Limb (tissue), 2 donors: ENCODE measurements around the gene ZDHHC18.
"Not testable (repeated sequence)": the region's sequence is repeated elsewhere in the genome, so short reads cannot be mapped to it uniquely, and the experiment has no call there.

Experiments
- DNase-seq, 2 donors: peaks; one replicate each; pipeline ENCODE4 v3.0.0-alpha.2; 2016; ENCODE audit errors: extremely low spot score in 2 of 2

Gene ZDHHC18

DNA sequence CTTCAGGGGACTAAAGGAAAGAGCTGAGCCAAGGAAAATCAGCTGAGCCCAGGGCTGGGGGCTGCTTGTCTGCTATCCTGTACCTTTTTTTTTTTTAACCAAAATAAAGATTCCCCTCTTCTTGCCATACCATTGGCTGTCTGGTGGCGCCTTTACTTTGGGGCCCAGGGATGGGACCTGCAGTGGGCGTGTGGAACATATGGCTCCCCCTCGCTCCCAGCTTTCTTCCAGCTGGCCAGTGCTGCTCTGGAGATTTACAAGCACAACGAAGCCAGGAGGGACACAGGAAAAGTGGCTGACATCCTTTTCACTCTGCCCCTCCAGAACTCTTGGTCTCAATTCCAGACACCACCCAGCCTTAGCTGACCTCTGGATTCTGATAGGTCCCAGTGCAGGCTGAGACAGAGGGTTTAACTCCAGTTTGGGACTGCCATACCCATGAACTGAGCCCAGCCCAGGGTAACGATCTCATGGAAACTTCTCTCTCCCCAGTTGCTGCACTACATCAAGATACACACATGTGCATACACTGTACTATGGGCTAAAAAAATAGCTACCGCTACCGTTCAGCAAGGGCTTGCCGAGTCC is 31.1 kb downstream of the ZDHHC18 start:
- no peak for DNase-seq

DNA sequence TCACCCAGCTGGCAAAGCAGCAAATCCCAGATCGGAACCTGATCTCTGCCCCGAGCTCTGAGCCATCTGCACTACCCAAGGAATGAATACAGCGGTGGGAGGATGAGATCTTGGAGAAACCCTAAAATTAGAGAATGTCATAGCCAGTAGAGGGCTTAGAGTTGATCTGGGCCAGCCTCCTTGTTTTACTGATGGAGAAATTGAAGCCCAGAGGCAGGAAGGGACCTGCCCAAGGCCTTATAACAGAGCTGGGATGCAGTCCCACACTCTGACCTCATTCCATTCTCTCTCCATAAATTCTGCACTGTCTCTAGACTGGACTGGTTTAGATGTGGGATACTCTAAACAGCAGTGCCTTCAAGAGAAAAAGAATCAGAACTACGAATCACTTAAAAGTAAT is 31.7 kb downstream of the ZDHHC18 start:
- DNase-seq = no peak

DNA sequence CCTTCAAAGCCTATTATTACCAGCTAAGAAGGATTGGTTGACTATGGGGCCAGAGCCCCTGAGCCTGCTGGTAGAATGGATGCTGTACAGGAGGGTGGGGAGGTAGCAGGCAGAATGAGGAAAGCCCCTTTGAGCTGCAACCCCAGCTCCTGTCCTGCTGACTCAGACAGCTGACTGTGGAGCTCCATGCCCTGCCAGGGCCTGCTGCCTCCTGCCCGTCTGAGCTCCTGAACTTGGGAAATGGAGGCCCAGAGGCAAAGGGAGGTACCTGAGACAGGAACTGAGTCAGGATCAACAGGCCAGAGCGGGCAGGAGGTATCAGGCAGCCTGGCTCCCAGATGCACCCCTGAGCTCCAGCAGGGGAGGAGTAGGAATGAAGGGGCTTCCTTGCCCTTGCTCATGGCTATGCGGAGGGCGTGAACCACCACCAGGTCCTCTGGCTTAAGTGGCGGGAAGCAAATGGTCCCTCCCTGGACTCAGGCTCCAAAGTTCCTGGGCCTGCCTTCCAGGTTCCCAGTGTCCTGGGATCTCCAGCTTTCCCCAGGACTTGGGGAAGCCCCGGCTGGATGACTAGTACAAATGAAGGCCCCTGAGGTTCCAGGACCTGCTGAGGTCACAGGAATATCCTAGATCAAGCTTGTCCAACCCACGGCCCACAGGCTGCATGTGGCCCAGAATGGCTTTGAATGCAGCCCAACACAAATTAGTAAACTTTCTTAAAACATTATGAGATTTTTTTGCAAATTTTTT is 32.6 kb downstream of the ZDHHC18 start:
- no peak for DNase-seq

DNA sequence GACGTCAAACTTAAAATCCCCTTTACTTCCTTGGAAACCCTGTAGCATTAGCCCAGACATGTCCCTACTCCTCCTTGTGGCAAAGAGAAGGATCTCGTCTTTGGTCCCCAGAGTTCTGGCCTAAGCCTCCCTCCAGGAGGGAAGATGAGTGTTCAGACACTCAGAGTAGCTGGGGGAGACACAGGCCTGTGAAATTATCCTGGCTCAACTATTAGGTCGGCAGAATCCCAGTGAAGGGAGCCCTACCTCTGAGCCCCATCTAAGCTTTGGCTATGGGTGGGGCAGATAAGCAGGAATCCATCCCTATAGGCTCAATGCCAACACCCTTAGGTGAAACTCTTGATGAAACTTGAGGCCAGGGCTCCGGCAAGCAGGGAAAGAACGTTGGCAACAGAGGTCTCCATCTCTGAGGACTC is 34.8 kb downstream of the ZDHHC18 start:
- DNase-seq = no peak

DNA sequence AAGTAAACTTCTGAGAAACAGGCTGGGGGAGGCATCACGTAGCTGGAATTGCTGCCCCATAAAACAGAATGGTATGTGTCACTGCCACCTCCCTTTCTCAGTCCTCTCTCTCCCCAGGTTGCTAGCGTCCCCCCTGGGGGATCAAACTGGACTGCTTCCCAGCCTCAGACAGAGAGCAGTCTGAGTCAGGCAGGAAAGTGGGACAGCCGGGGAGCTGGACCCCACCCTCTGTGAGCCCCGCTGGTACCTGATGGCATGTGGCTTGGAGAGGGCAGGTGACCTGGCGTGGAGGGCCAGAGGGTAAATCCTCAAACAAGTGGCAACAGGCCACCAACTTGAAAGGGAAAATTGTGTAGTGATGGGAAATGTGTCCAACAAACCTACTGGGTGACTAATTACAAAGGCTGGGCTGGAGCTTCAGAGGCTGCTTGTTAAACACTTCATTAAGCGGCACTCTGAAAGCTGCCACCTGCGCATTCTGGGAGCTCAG is 35.4 kb downstream of the ZDHHC18 start:
- DNase-seq = no peak

DNA sequence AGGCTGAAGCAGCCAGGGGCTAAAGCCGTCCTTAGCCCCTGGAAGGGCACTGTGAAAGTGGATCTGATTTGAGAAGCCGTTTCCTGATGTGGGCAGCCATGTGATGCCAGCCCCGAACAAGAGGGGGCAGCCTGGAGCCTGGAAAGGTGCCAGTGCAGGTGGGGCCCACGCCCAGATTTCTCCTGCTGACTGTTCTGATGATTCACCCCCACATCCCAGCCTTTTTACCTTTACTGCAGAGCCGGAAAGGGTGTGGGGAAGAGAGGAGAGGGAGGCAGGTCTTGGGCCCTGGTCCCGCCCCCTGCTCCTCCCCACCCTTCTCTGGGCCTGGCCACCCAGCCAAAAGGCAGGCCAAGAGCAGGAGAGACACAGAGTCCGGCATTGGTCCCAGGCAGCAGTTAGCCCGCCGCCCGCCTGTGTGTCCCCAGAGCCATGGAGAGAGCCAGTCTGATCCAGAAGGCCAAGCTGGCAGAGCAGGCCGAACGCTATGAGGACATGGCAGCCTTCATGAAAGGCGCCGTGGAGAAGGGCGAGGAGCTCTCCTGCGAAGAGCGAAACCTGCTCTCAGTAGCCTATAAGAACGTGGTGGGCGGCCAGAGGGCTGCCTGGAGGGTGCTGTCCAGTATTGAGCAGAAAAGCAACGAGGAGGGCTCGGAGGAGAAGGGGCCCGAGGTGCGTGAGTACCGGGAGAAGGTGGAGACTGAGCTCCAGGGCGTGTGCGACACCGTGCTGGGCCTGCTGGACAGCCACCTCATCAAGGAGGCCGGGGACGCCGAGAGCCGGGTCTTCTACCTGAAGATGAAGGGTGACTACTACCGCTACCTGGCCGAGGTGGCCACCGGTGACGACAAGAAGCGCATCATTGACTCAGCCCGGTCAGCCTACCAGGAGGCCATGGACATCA is 36.5 kb downstream of the ZDHHC18 start, which contains the start of gene SFN:
TSS of gene SFN (plus strand) at position 369 of the 904 bp plus-strand sequence. CDS start at position 433, 64 bp downstream.
- peak in 1 of 2 donors; percentile 46 for DNase-seq

DNA sequence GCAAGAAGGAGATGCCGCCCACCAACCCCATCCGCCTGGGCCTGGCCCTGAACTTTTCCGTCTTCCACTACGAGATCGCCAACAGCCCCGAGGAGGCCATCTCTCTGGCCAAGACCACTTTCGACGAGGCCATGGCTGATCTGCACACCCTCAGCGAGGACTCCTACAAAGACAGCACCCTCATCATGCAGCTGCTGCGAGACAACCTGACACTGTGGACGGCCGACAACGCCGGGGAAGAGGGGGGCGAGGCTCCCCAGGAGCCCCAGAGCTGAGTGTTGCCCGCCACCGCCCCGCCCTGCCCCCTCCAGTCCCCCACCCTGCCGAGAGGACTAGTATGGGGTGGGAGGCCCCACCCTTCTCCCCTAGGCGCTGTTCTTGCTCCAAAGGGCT is 37.2 kb downstream of the ZDHHC18 start:
- no peak for DNase-seq

DNA sequence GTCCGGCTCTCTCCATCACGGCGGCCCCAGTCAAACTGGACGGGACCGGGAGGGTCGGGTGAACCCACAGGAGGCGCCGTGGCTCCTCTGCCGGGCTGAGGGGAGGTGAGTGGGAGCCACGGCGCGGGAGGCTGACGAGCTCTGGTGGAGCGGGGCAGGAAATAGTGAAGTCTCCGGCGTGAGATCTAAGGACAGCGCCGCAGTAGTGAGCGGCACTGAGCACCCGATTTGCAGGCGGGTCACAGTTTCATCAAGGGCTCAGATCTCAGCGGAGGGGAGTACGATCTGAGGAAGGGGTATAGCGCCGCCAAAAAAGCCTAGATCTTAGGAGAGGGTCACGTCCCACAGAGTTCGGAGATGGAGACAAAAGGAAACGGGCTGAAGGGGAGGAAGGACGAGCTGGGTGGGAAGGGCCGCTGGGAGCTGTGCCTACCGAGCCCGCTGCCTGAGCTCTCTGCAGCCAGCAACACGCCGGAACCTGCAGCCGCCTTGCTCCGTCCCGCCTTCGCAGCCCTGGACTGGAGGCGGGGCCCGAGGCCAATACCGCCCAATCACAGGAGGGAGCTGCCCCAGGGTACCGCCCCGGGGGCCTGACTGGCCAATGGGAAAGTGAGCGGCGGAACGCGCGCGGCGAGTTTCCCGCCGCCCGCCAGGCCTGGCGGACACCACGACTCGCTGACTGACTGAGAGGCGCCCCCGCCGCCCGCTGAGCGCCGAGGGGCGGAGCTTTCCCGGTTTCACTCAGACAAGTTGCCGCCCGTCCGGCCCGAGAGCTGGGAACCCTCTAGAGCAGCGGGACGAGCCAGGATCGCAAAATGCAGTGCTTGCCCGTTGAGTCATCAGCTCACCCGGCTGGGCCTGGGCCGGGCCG is 38.4 kb downstream of the ZDHHC18 start:
- DNase-seq = peak; percentile 98

DNA sequence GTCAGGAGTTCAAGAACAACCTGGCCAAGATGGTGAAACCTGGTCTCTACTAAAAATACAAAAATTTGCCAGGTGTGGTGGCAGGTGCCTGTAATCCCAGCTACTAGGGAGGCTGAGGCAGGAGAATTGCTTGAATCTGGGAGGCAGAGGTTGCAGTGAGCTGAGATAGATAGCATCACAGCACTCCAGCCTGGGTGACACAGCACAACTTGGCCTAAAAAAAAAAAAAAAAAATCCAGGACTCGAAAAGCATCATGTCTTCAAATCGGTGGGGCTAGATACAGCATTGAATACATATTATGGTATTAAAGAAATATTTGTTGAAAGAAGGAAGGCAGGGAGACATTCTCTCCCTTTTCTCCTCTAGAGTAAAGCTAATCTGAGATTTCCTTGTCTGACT is 46.6 kb downstream of the ZDHHC18 start:
- DNase-seq = not testable (repeated sequence)

DNA sequence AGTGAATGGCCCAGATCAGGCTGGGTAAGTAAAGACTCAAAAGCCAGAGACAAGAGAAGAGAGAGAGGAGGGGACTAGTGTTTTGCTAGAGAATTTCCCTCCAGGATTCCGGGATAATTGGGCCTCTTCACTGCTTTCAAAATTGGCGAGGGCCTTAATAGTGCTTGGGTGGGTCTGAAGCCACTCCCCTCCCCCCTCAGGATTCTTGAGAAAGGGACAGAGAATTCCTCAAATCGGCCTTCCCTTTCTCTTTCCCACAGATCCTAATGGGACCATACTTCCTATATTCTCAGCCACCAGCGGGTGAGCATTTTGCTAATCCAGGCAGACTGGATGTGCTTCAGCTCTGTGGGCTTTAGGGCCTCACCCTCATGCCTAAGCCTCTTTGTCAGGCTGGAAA is 48.4 kb downstream of the ZDHHC18 start:
- DNase-seq = no peak

DNA sequence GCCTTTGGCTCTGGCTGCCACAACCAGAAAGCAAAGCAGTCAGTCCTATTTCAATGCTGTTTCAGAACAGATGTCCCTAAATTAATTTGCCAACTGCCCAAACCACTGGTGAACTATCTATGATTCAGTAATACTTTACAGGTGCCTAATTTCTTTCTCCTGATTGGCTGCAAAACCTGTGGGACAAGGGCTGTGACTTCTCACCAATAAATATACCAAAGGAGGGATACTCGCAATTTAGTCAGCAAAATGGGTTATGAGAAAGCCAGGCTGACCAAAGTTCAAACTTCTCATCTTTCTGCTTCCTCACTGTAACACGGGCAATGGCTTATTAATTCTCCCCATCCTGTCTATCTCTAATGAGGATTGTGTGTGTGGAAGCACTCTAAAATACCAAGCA is 50.8 kb downstream of the ZDHHC18 start:
- DNase-seq = no peak

DNA sequence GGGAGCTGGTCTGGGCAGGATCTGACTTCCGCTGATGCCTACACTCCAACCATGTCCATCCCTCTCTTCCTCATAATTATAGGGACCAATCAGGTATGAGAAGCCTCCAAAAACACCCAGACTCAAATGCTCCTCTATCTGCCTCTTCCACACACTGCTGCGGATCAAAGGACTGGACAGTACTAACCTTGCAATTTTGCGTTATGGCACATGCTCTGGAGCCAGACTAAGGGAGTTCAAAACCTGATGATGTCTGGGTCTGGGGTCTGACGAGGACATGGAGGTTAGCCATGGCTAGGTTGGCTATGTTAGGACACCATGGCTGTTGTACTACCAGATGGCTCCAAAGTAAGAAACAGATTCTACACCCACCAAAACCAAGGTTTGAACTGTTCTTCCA is 53.3 kb downstream of the ZDHHC18 start:
- DNase-seq = no peak

DNA sequence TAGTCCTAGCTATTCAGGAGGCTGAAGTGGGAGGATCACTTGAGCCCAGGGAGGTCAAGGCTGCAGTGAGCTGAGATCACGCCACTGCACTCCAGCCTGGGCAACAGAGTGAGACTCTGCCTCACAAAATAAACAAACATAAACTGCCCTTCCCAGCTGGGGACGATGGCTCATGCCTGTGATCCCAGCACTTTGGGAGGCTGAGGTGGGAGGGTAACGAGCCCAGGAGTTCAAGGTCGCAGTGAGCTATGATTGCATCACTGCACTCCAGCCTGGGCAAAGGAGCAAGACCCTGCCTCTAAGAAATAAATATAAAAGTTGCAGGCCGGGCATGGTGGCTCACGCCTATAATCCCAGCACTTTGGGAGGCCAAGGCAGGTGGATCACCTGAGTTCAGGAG is 55.1 kb downstream of the ZDHHC18 start:
- DNase-seq = not testable (repeated sequence)

DNA sequence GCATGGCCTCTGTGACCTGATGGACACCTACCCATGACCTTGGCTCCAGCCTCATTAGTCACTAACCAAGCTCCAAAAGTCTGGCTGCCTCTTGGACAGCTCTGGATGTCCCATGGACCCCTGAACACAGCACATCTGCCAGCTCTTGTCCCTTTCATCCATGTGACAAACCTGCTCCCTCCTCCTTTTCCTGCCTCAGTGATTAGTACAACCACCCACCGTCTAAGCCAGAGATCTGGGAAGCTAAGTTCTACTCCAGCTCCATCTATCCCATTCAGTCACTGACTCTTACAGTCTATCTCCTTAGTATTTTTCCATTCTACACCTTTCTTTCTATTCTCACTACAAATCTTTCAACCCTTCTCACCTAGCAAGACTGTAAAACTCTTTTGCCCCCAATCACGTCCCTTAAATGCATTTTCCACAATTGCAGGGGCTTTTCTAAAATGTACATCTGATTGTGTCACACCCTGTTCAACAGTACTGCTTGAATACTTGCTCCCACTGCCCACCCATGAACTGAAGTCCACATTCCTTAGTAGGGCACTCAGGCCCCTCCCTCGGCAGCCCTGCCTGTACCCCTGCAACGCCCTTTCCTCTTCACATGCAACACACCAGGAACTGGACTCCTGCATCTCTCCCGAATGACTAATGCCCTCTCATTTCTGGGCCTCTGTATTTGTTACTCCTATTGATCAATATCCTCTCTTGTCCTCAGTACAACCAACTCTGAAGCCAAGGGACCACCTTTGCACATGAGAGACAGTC is 56.4 kb downstream of the ZDHHC18 start:
- no peak for DNase-seq

DNA sequence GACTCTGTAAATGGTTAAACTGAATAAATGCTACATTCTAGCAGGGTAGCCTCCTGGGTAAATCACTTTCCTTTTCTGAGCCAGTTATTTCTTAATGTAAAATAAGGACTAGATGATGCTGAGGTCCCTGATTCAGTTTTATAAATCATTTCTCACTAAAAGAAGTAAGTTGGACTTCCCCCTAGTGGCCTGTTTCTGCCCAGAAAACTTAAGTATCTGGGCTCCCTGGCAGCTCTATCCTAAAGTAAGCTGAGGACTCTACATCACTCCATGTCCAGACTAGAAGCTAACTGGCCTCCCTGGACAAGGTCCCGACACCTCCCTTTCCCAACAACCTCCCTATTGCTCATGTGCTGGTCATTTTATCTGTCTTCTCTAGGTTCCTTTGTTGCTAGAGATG is 60.6 kb downstream of the ZDHHC18 start:
- DNase-seq = no peak

DNA sequence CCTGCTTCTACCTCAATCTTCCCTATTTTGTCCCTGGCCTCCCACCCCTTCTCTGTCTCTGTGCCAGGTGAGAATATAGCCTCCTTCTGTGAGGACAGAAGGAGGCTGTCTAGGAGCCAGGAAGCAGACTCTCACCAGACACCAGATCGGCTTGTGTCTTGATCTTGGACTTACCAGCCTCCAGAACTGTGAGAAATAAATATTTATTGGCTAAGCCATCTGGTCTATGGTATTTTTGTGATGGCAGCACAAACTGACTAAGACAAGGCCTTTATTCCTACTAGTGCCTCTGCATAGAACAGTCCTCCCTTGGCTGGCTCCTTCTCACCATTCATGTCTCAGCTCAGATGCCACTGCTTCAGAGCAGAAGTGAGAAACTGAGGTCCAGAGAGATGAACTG is 61.7 kb downstream of the ZDHHC18 start:
- DNase-seq = no peak

DNA sequence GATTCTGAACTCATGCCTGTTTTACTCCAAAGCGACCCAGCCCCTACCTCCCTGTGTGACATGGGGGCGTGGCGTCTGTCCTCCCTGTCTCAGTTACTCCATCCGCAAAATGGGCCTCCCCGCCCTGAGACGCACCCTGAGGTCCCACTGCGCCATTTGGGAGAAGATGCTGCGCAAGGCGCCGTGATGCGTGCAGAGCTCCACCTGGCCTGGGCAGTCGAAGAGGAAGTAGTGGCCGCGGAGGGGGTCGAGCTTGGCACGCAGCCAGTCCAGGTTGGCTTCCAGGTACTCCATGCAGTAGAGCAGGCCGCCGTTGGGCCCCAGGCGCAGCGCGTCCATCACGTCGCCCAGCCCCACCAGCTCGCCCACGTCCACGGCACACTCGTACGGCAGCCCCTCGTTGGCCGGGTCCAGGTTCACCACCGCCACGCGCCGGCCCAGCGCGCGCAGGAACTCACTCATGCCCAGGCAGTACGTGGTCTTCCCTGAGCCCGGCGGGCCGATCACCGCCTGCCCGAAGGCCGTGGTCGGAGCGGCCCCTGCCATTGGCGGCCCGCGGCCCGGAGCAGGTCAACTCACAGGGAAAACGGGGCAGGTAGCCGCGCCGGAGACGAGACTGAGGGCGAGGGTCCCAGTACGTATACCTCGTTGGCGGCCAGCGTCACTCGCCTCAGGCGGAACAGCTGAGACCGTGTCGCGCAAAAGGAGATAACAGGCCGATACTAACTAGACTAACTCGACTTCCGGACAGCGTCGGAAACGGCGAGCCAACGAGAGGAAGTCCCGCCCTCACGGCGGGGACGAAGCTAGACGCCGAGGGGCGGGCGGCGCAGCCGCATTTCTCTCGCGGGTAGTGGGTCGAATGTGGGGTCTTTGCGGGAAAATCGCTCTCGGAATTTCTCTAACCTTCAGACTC is 63.3 kb downstream of the ZDHHC18 start, which contains the start of gene GPN2:
TSS of gene GPN2 (minus strand) at position 733 of the 916 bp plus-strand sequence. CDS start at position 546, 187 bp downstream.
- DNase-seq = peak; percentile 83 to 85

DNA sequence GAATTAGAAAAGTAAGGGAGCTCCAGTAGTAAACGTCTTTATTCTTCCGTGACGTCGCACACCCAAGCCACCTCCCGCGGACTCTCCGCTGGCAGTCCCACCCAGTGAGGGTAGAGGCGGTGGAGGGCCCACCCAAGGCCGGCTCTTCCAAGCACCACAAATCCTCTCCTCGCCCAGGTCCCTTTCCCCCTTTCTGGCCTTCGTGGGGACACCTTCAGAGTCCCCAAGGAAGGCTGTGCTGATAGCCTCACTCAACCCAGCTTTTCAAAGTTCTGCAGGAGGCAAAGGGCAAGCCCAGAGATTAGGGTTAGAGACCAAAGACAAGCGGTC is 63.9 kb downstream of the ZDHHC18 start:
- no peak for DNase-seq

DNA sequence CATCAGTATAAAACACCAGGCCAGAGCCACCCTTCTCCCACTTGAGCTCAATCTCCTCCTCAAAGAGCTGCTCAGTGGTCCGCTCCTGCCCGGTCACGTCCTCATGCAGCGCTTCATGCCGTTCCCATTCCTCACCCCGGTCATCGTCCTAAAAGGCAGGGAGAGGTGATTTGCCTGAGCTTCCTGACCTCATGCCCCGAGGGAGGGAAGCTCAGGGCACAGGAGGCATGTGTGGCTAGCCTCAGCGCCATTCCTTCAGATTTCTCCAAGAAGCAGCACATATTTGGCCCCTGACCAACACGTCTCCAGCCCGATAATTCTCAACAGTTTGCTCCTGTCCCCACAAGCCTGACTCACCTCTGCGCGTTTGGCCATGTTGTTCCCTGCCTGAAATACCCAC is 67.8 kb downstream of the ZDHHC18 start:
- no peak for DNase-seq
